Body of pancreas (tissue), 4 donors: ENCODE results near the gene CCDC57. TPM values are rescaled to one million over a fixed set of nuclear protein-coding genes. Genes with fewer than 3 reads are reported as not detected.
A peak's percentile ranks its signal among the peaks of the same experiment; 100 is the strongest.

Experiments
- ATAC-seq: fragments of 150-250 bp; one replicate; pipeline ENCODE4 v1.9.1; 2016
- DNase-seq, 4 donors: peaks; one replicate each; pipeline ENCODE4 v3.0.0-alpha.2; 2019
- H3K27ac ChIP-seq, 4 donors: fragments of 200-600 bp; sonication (generic); 1 replicate in 3 of 4; 2 replicates in 1 of 4; pipeline versions ENCODE4 v1.5.1 to v1.6.1; 2016 to 2019; ENCODE audit warnings: mild to moderate bottlenecking in 1 of 4, mixed read lengths in 1 of 4, moderate library complexity in 1 of 4
- H3K27me3 ChIP-seq, 2 donors: fragments of 200-600 bp; sonication (generic); one replicate each; pipeline ENCODE4 v1.6.0; 2016; ENCODE audit warnings: mild to moderate bottlenecking in 1 of 2
- H3K36me3 ChIP-seq, 2 donors: fragments of 200-600 bp; sonication (generic); replicated peaks in 1 of 2; 2 replicates each; pipeline ENCODE4 v1.5.1; 2016; ENCODE audit warnings: low read depth in 2 of 2; ENCODE audit not compliant: insufficient read depth in 1 of 2
- H3K4me1 ChIP-seq: fragments of 200-600 bp; sonication (generic); one replicate; pipeline ENCODE4 v1.6.0; 2016
- H3K4me3 ChIP-seq, 2 donors: fragments of 200-600 bp; sonication (generic); 1 replicate in 1 of 2; 2 replicates in 1 of 2; pipeline ENCODE4 v1.5.1; 2016 to 2019
- H3K9me3 ChIP-seq, 3 donors: fragments of 200-600 bp; sonication (generic); 1 replicate in 2 of 3; 2 replicates in 1 of 3; pipeline ENCODE4 v1.5.1; 2016
- CTCF ChIP-seq, 7 experiments: fragments of 450-650 bp in 4 of 7; fragments of 200-600 bp in 3 of 7; sonication (generic) in 3 of 7; IDR thresholded peaks; one replicate each; pipeline ENCODE4 v1.5.1; 2016 to 2019; ENCODE audit warnings: antibody characterized with exemption in 7 of 7
- POLR2A ChIP-seq, 3 donors: fragments of 450-650 bp; IDR thresholded peaks; one replicate each; pipeline ENCODE4 v1.6.1; 2016; ENCODE audit warnings: antibody characterized with exemption in 3 of 3, mild to moderate bottlenecking in 2 of 3
- WGBS, 2 donors: methylation state at CpG; one replicate each; pipeline ENCODE4 v1.1.5; 2017; 5-methylcytosine and 5-hydroxymethylcytosine counted together
- intact Hi-C: fragments of 100-400 bp; cut with DNase I; formaldehyde crosslinking; loops from one replicate; pipeline ENCODE4 v1.15.1; 2023
- total RNA-seq, 2 donors: library from RNA; depleted of rRNA; stranded (reverse); fragments of >200 nt; gene quantifications; one replicate each; pipeline ENCODE4 v1.1.0, GENCODE V29; 2016

Gene CCDC57
- total RNA-seq, 2 donors from 2014 or later: 24.1 to 60.3 TPM

DNA sequence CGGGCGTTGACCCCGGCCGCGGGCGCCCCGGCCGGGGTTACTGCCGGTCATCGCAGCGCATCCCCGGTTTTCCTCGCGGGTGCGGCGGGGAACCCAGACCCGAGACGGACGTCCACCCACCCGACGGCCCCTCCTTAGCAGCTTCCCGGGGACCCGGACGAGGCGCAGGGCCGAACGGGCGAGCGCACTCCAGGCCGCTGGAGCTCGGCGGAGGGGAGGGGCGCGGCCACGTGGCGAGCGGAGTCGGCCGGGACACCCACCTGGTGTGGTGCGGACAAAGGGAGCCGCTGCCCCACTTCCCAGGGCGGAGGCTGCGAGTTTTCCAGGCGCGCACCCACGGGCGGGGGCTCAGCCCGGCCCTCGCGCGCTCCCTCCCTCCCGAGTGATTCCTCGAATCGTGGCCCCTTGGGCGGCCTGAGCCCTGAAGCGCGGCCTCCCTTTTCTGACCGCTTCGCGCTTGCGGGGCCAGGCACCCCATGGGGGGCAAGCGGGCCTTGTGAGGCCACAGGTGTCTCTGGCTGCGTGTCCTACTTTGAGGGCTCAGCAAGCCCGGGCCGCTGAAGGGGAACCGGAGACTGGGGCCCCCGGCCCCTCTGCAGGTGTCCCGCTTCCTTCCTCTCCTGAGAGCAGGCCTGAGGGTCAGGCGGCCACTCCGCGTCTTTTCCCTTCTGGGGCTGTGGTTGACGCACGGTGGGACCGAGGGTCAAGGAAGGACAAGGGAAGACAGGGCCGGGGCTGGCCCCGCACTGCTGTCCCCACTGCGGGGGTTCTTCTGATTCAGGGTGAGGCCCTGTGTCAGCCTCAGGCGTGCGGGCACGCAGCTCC lies 113.5 kb downstream of the CCDC57 start:
- H3K27me3 ChIP-seq: no peaks in the 10 kb centered on the region
- H3K36me3 ChIP-seq: peaks cover 0 to 4% of the 10 kb centered on the region in 2 donors
- no peaks in the 10 kb centered on the region for H3K9me3 ChIP-seq
- DNase-seq: peak in 1 of 4 donors; percentile 34
- 25% methylated on average over 68 of the region's 80 CpGs; no CpG with 5 or more reads in 1 of the 2 donors for WGBS, 2 donors
- H3K4me1 ChIP-seq: peaks cover 64% of the 10 kb centered on the region
- intact Hi-C loops: no loop called here
- no peak overlapping the region for H3K4me3 ChIP-seq
- ATAC-seq: peak; percentile 2
- H3K27ac ChIP-seq: peak overlapping the region; percentile 71 to 97 (median 93)
- TF ChIP-seq CTCF (IDR thresholded peaks at IDR 0.05) (no peak), POLR2A (IDR thresholded peaks at IDR 0.05) (no peak)

- Histone ChIP-seq H3K4me1 (peaks cover 56% of the 10 kb centered on the region), H3K27ac (peak within 1 kb of the TSS; percentile 89 to 97 (median 95)), H3K9me3 (no peaks in the 10 kb centered on the region), H3K27me3 (no peaks in the 10 kb centered on the region), H3K4me3 (peak within 1 kb of the TSS; percentile 56 to 58), H3K36me3 (peaks cover 0 to 7% of the 10 kb centered on the region in 2 donors)
- TF ChIP-seq POLR2A (IDR thresholded peaks at IDR 0.05): peak; percentile 93 to 98 (median 96)
- peak in 5 of 7 experiments; percentile 36 to 60 (median 45) for TF ChIP-seq CTCF (IDR thresholded peaks at IDR 0.05)
- intact Hi-C loops: no loop called here
- ATAC-seq: peak; percentile 85
- WGBS, 2 donors: 0% methylated on average over 65 of the region's 124 CpGs; no CpG with 5 or more reads in 1 of the 2 donors
- DNase-seq: peak; percentile 93 to 96 (median 94)
These were observed 114.3 kb downstream of the CCDC57 start, which contains the start of gene FASN for GRCh38 chr17:82098169-82098938. FASN (minus strand) TSS chr17:82098236; CDS start chr17:82096445, 1,791 bp downstream.

DNA sequence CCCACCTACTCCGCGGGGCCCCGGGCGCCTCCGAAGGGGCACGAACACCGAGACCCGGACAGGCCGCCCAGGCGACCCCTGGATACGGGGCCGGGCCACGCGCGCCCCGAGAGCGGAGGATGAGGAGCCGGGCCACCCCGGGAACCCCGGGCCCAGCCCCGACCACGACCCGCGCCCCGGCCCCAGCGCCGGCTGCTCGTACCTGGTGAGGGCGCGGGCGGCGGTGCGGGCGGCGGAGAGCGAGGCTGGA lies 114.8 kb downstream of the CCDC57 start:
- intact Hi-C loops: no loop called here
- Histone ChIP-seq H3K27me3 (no peaks in the 10 kb centered on the region), H3K4me1 (peaks cover 52% of the 10 kb centered on the region), H3K4me3 (peak overlapping the region; percentile 56 to 58), H3K27ac (peak overlapping the region; percentile 89 to 97 (median 95)), H3K36me3 (peaks cover 0 to 11% of the 10 kb centered on the region in 2 donors), H3K9me3 (no peaks in the 10 kb centered on the region)
- DNase-seq: no peak
- TF ChIP-seq POLR2A (IDR thresholded peaks at IDR 0.05) (no peak), CTCF (IDR thresholded peaks at IDR 0.05) (no peak)
- 0% methylated on average over 36 of the region's 36 CpGs; no CpG with 5 or more reads in 1 of the 2 donors for WGBS, 2 donors
- no peak for ATAC-seq

- Histone ChIP-seq H3K4me3 (peak overlapping the region; percentile 56 to 58), H3K9me3 (no peaks in the 10 kb centered on the region), H3K4me1 (peaks cover 47% of the 10 kb centered on the region), H3K36me3 (peaks cover 0 to 13% of the 10 kb centered on the region in 2 donors), H3K27me3 (no peaks in the 10 kb centered on the region), H3K27ac (peak overlapping the region; percentile 89 to 97 (median 95))
- ATAC-seq (no peak), DNase-seq (peak; percentile 48 to 65 (median 58))
- WGBS, 2 donors: 1 to 6% methylated on average over 8 to 71 of the region's 77 CpGs
- TF ChIP-seq POLR2A (IDR thresholded peaks at IDR 0.05): peak; percentile 15 to 40 (median 15)
- no peak for TF ChIP-seq CTCF (IDR thresholded peaks at IDR 0.05)
- intact Hi-C loops: no loop called here
These were observed 115.3 kb downstream of the CCDC57 start for GRCh38 chr17:82097184-82097918.
